ENCODE data around the gene KCNAB1. TPM values are rescaled to one million over a fixed set of nuclear protein-coding genes. Genes with fewer than 3 reads are reported as not detected.
"Not testable (repeated sequence)": the region's sequence is repeated elsewhere in the genome, so short reads cannot be mapped to it uniquely, and the experiment has no call there.

KCNAB1 gene
- total and polyA plus RNA-seq, 2 experiments from 2014 or later: 0.06 to 0.70 TPM

- Histone ChIP-seq H3K27me3 (no peaks in the 10 kb centered on the region), H3K9me3 (ENCODE audit: low read depth) (no peaks in the 10 kb centered on the region), H3K4me1 (ENCODE audit: low read depth) (peaks cover 6% of the 10 kb centered on the region), H3K4me3 (no peak overlapping the region), H3K27ac (no peak overlapping the region), H3K36me3 (no peaks in the 10 kb centered on the region)
- TF ChIP-seq CTCF (IDR thresholded peaks at IDR 0.05; ENCODE audit: low read depth, low read length): no peak
- no peak for DNase-seq (ENCODE audit: low read depth in 1 of 2, low spot score in 1 of 2)
Observed at GRCh38 chr3:156133076-156133475, 12.7 kb downstream of the KCNAB1 start.

DNA sequence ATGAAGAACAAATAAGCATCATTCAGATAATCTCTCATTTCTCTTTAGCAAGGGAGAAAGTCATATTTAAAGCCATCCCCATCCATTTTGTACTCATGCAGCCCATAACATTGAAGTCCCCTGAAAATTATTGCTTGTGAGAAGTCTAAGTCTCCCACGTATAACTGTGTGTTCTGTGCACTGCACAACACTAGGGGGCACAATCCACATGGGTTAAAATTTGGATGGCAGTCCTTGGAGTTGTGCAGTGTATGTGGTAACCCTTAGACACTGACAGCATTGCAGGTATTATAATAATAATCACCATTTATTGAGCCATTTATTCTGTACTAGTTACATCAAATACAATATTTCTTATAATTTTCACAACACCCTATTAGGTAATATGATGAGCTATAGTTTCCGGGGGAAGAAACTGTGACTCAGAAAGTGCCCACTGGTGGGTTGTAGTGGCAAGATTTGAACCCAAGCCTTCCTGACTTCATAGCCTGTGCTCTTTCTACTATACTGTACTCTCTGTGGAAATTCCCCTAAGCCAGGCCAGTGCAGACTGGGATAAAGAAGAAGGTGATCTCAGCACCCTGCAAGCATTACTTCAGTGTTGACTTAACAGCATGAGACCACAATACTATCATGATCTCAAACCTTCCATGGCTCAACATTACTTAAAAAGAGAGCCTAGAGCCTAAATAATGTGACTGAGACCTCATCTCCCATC is 15.7 kb downstream of the KCNAB1 start:
- no peak for DNase-seq (ENCODE audit: low read depth in 1 of 2, low spot score in 1 of 2)
- H3K36me3 ChIP-seq: no peaks in the 10 kb centered on the region
- TF ChIP-seq CTCF (IDR thresholded peaks at IDR 0.05; ENCODE audit: low read depth, low read length): peak; percentile 21
- H3K27me3 ChIP-seq: no peaks in the 10 kb centered on the region
- H3K9me3 ChIP-seq (ENCODE audit: low read depth): no peaks in the 10 kb centered on the region
- H3K4me1 ChIP-seq (ENCODE audit: low read depth): peaks cover 6% of the 10 kb centered on the region
- H3K27ac ChIP-seq: no peak overlapping the region
- H3K4me3 ChIP-seq: no peak overlapping the region

DNA sequence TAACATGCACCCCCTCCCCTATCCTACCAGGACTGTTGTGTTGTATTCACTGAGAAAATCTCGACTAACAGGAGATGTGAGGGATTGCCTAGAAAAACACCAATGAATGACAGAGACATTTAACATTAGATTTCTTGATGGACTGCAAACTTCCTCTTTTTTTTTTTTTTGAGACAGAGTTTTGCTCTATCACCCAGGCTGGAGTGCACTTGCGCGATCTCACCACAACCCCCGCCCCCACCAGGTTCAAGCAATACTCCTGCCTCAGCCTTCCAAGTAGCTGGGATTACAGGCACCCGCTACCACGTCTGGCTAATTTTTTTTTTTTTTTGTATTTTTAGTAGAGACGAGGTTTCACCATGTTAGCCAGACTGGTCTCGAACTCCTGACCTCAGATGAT is 17.0 kb downstream of the KCNAB1 start:
- DNase-seq (ENCODE audit: low read depth in 1 of 2, low spot score in 1 of 2); H3K9me3 ChIP-seq (ENCODE audit: low read depth); H3K36me3 ChIP-seq; H3K27me3 ChIP-seq; H3K27ac ChIP-seq; H3K4me3 ChIP-seq; H3K4me1 ChIP-seq (ENCODE audit: low read depth): not testable (repeated sequence)

DNA sequence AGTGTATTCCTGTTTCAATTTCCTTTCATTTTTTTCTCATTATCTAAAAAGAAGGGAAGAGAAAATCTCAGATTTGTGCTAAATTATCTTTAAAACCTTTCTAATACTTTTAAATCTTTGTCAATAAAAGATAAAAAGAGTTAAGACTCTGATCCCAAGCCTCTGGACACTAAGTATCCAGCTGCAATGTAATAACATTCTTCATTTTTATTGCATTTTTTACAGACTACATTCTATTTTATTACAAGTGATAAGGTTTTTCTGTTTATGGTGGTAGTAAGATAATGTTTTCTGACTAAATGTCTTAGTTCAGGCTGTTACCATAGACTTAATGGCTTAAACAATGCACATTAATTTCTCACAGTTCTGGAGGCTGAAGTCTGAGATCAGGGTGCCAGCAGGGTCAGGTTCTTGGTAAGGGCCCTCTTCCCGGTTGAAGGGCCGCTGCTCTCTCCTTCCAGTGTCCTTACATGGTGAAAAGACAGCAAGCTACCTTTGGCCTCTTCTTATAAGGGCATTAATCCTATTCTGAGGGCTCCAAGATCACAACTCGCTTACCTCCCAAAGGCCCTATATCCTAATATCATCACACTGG is 19.7 kb downstream of the KCNAB1 start:
- H3K9me3 ChIP-seq (ENCODE audit: low read depth): no peaks in the 10 kb centered on the region
- H3K4me1 ChIP-seq (ENCODE audit: low read depth): peaks cover 13% of the 10 kb centered on the region
- H3K27me3 ChIP-seq: no peaks in the 10 kb centered on the region
- no peak for TF ChIP-seq CTCF (IDR thresholded peaks at IDR 0.05; ENCODE audit: low read depth, low read length)
- H3K36me3 ChIP-seq: no peaks in the 10 kb centered on the region
- no peak overlapping the region for H3K4me3 ChIP-seq
- DNase-seq (ENCODE audit: low read depth in 1 of 2, low spot score in 1 of 2): no peak
- H3K27ac ChIP-seq: no peak overlapping the region

GRCh38 chr3:156142702-156143101 is 22.3 kb downstream of the KCNAB1 start:
- H3K9me3 ChIP-seq (ENCODE audit: low read depth): no peaks in the 10 kb centered on the region
- H3K27ac ChIP-seq: no peak overlapping the region
- no peak for TF ChIP-seq CTCF (IDR thresholded peaks at IDR 0.05; ENCODE audit: low read depth, low read length)
- no peak overlapping the region for H3K4me3 ChIP-seq
- DNase-seq (ENCODE audit: low read depth in 1 of 2, low spot score in 1 of 2): peak in 1 of 2 donors; percentile 12
- H3K36me3 ChIP-seq: no peaks in the 10 kb centered on the region
- peaks cover 7% of the 10 kb centered on the region for H3K4me1 ChIP-seq (ENCODE audit: low read depth)
- no peaks in the 10 kb centered on the region for H3K27me3 ChIP-seq

GRCh38 chr3:156143136-156143535 is 22.8 kb downstream of the KCNAB1 start:
- Histone ChIP-seq H3K27ac (no peak overlapping the region), H3K9me3 (ENCODE audit: low read depth) (no peaks in the 10 kb centered on the region), H3K4me3 (no peak overlapping the region), H3K36me3 (no peaks in the 10 kb centered on the region), H3K27me3 (no peaks in the 10 kb centered on the region), H3K4me1 (ENCODE audit: low read depth) (peaks cover 7% of the 10 kb centered on the region)
- no peak for DNase-seq (ENCODE audit: low read depth in 1 of 2, low spot score in 1 of 2)
- no peak for TF ChIP-seq CTCF (IDR thresholded peaks at IDR 0.05; ENCODE audit: low read depth, low read length)
